ENCODE data around the gene FADD. TPM values are rescaled to one million over a fixed set of nuclear protein-coding genes. Genes with fewer than 3 reads are reported as not detected.

Gene FADD
- total RNA-seq, 1 donor from 2014 or later = 20.0 TPM

GRCh38 chr11:70183032-70183431, 20.1 kb upstream of the FADD start:
- Mint-ChIP-seq H3K4me1 (ENCODE audit: low read depth) (no peaks in the 10 kb centered on the region), H3K27ac (no peak overlapping the region), H3K9me3 (ENCODE audit: low read depth) (no peaks in the 10 kb centered on the region), H3K27me3 (peaks cover 17% of the 10 kb centered on the region), H3K36me3 (ENCODE audit: insufficient read depth) (no peaks in the 10 kb centered on the region), H3K4me3 (ENCODE audit: low read depth) (no peak overlapping the region)
- TF ChIP-seq, protein P1, sequence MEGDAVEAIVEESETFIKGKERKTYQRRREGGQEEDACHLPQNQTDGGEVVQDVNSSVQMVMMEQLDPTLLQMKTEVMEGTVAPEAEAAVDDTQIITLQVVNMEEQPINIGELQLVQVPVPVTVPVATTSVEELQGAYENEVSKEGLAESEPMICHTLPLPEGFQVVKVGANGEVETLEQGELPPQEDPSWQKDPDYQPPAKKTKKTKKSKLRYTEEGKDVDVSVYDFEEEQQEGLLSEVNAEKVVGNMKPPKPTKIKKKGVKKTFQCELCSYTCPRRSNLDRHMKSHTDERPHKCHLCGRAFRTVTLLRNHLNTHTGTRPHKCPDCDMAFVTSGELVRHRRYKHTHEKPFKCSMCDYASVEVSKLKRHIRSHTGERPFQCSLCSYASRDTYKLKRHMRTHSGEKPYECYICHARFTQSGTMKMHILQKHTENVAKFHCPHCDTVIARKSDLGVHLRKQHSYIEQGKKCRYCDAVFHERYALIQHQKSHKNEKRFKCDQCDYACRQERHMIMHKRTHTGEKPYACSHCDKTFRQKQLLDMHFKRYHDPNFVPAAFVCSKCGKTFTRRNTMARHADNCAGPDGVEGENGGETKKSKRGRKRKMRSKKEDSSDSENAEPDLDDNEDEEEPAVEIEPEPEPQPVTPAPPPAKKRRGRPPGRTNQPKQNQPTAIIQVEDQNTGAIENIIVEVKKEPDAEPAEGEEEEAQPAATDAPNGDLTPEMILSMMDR (IDR thresholded peaks at IDR 0.05; ENCODE audit: unreplicated experiment) = no peak
- DNase-seq (ENCODE audit: low spot score, unreplicated experiment) = no peak

DNA sequence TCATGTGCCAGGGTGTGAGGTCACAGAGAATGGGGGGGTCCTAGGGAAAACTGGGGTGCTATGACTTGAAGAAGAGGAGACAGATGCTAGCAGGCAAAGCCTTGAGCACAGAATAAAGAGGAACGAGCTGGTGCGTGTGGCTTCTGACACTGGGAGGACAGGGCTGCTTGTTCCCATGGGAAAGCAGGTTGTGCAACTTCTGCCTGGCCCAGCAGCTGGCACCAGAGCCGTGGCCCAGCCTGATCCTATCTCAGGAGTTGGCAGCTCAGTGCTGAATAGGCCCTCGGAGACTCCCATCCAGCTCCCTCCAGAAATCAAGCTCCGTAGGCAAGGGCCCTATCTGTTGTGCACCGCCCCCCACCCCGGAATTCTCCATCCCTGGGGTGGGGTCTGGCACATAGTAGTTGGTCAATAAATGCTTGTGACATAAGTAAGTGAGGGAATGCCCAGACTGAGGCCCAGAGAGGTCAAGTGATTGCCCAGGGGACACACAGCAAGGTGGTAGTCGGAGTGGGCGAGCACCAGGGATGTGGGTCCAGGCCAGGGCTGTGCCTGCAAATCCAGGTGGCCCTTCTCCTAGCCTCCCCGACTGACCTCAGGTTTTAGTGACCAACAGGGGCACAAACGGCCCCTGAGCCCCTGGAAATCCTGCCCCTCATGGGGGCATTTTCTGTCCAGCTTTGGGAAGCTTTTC, 19.5 kb upstream of the FADD start:
- no peak overlapping the region for H3K4me3 Mint-ChIP-seq (ENCODE audit: low read depth)

DNA sequence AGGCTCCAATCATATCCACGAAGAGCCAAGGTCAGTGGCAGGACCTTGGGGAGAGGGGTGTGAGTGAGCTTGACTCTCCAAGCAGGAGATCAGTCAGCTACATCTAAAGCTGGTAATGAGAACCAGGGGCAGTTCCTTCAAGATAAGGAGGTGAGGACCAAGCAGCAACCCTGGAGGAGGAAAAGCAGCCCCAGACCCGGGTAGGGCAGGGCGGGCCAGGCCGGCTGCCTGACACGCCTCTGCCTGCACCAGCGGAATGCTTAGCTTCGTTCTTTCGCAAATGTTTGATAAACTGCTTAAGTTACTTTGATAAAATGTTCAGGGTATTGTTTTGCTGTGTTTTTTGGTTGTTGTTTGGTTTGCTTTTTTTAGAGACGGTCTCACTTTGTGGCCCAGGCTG, 18.7 kb upstream of the FADD start:
- no peak for DNase-seq (ENCODE audit: low spot score, unreplicated experiment)
- no peaks in the 10 kb centered on the region for H3K36me3 Mint-ChIP-seq (ENCODE audit: insufficient read depth)
- no peaks in the 10 kb centered on the region for H3K4me1 Mint-ChIP-seq (ENCODE audit: low read depth)
- H3K4me3 Mint-ChIP-seq (ENCODE audit: low read depth) = no peak overlapping the region
- TF ChIP-seq, protein P1 (IDR thresholded peaks at IDR 0.05; ENCODE audit: unreplicated experiment) = no peak
- H3K9me3 Mint-ChIP-seq (ENCODE audit: low read depth) = no peaks in the 10 kb centered on the region
- H3K27ac Mint-ChIP-seq = no peak overlapping the region
- peaks cover 20% of the 10 kb centered on the region for H3K27me3 Mint-ChIP-seq

More for the DNA sequence above, 19.5 kb upstream of the FADD start:
- H3K27me3 Mint-ChIP-seq = peaks cover 20% of the 10 kb centered on the region
- H3K27ac Mint-ChIP-seq = no peak overlapping the region
- TF ChIP-seq, protein P1 (IDR thresholded peaks at IDR 0.05; ENCODE audit: unreplicated experiment) = no peak
- H3K9me3 Mint-ChIP-seq (ENCODE audit: low read depth) = no peaks in the 10 kb centered on the region
- no peak for DNase-seq (ENCODE audit: low spot score, unreplicated experiment)
- H3K36me3 Mint-ChIP-seq (ENCODE audit: insufficient read depth) = no peaks in the 10 kb centered on the region
- no peaks in the 10 kb centered on the region for H3K4me1 Mint-ChIP-seq (ENCODE audit: low read depth)

GRCh38 chr11:70185348-70186055, 17.6 kb upstream of the FADD start:
- Mint-ChIP-seq H3K36me3 (ENCODE audit: insufficient read depth) (no peaks in the 10 kb centered on the region), H3K4me3 (ENCODE audit: low read depth) (no peak overlapping the region), H3K9me3 (ENCODE audit: low read depth) (no peaks in the 10 kb centered on the region), H3K27me3 (peaks cover 18% of the 10 kb centered on the region), H3K27ac (no peak overlapping the region), H3K4me1 (ENCODE audit: low read depth) (no peaks in the 10 kb centered on the region)
- TF ChIP-seq, protein P1 (IDR thresholded peaks at IDR 0.05; ENCODE audit: unreplicated experiment) = no peak
- no peak for DNase-seq (ENCODE audit: low spot score, unreplicated experiment)

GRCh38 chr11:70186420-70186819, 16.7 kb upstream of the FADD start:
- Mint-ChIP-seq H3K4me1 (ENCODE audit: low read depth) (peaks cover 2% of the 10 kb centered on the region), H3K27me3 (peaks cover 18% of the 10 kb centered on the region), H3K4me3 (ENCODE audit: low read depth) (no peak overlapping the region), H3K9me3 (ENCODE audit: low read depth) (no peaks in the 10 kb centered on the region), H3K36me3 (ENCODE audit: insufficient read depth) (no peaks in the 10 kb centered on the region), H3K27ac (no peak overlapping the region)
- no peak for DNase-seq (ENCODE audit: low spot score, unreplicated experiment)
- TF ChIP-seq, protein P1 (IDR thresholded peaks at IDR 0.05; ENCODE audit: unreplicated experiment) = no peak
